Liver (tissue), 9 donors: Measurements from ENCODE around the gene TRPM1. TPM values are rescaled to one million over a fixed set of nuclear protein-coding genes. Genes with fewer than 3 reads are reported as not detected.

ENCODE experiments used
- DNase-seq: peaks from one replicate; pipeline ENCODE4 v3.0.0-alpha.2; 2017; ENCODE audit warnings: low spot score
- H3K27ac ChIP-seq, 2 donors: one replicate each; pipeline ENCODE4 v1.7.0; 2013; ENCODE audit warnings: inconsistent platforms in 2 of 2, low read length in 2 of 2, control low read depth in 1 of 2, low read depth in 1 of 2, mild to moderate bottlenecking in 1 of 2
- H3K27me3 ChIP-seq, 4 donors: one replicate each; pipeline versions ENCODE4 v1.6.1 to v1.7.0; 2013; ENCODE audit warnings: low read length in 3 of 4, inconsistent platforms in 1 of 4, mild to moderate bottlenecking in 1 of 4, moderate library complexity in 1 of 4; ENCODE audit not compliant: control insufficient read depth in 4 of 4, insufficient read depth in 4 of 4
- H3K36me3 ChIP-seq, 4 donors: one replicate each; pipeline versions ENCODE4 v1.6.1 to v1.7.0; 2013; ENCODE audit warnings: low read length in 3 of 4, mild to moderate bottlenecking in 3 of 4, low read depth in 1 of 4, moderate library complexity in 1 of 4; ENCODE audit not compliant: control insufficient read depth in 4 of 4, insufficient read depth in 3 of 4
- H3K4me1 ChIP-seq, 4 donors: one replicate each; pipeline versions ENCODE4 v1.6.1 to v1.7.0; 2013; ENCODE audit warnings: low read length in 3 of 4, mild to moderate bottlenecking in 3 of 4, moderate library complexity in 1 of 4; ENCODE audit not compliant: control insufficient read depth in 4 of 4, insufficient read depth in 4 of 4
- H3K4me3 ChIP-seq, 3 donors: one replicate each; pipeline versions ENCODE4 v1.6.1 to v1.7.0; 2013; ENCODE audit warnings: low read length in 3 of 3, control low read depth in 1 of 3, low read depth in 1 of 3, mild to moderate bottlenecking in 1 of 3
- H3K9ac ChIP-seq, 2 donors: one replicate each; pipeline ENCODE4 v1.7.0; 2013; ENCODE audit warnings: low read length in 2 of 2, mild to moderate bottlenecking in 2 of 2, moderate library complexity in 2 of 2, control low read depth in 1 of 2, low read depth in 1 of 2
- H3K9me3 ChIP-seq, 4 donors: one replicate each; pipeline versions ENCODE4 v1.6.1 to v1.7.0; 2013; ENCODE audit warnings: low read length in 3 of 4; ENCODE audit not compliant: control insufficient read depth in 4 of 4
- EGR1 ChIP-seq, 2 donors: IDR thresholded peaks; 2 replicates each; pipeline ENCODE4 v1.6.1; 2016 to 2018; ENCODE audit warnings: antibody characterized with exemption in 2 of 2, low read depth in 2 of 2
- FOXA1 ChIP-seq: IDR thresholded peaks from 2 replicates; pipeline ENCODE4 v1.6.1; 2016; ENCODE audit warnings: antibody characterized with exemption
- FOXA2 ChIP-seq: IDR thresholded peaks from 2 replicates; pipeline ENCODE4 v1.6.1; 2016; ENCODE audit warnings: antibody characterized with exemption
- GABPA ChIP-seq, 2 donors: IDR thresholded peaks in 1 of 2; conservative IDR thresholded peaks in 1 of 2; 2 replicates each; pipeline ENCODE4 v1.6.1; 2016; ENCODE audit warnings: antibody characterized with exemption in 2 of 2, mild to moderate bottlenecking in 1 of 2, moderate library complexity in 1 of 2
- HNF4A ChIP-seq, 2 donors: conservative IDR thresholded peaks; 2 replicates each; pipeline ENCODE4 v1.6.1; 2016; ENCODE audit warnings: antibody characterized with exemption in 2 of 2, mild to moderate bottlenecking in 2 of 2
- HNF4G ChIP-seq: IDR thresholded peaks from 2 replicates; pipeline ENCODE4 v1.6.1; 2016; ENCODE audit warnings: antibody characterized with exemption
- JUND ChIP-seq, 2 donors: IDR thresholded peaks; 2 replicates each; pipeline ENCODE4 v1.6.1; 2016; ENCODE audit warnings: antibody characterized with exemption in 2 of 2
- NR2F2 ChIP-seq: IDR thresholded peaks from 2 replicates; pipeline ENCODE4 v1.6.1; 2016; ENCODE audit warnings: antibody characterized with exemption
- RAD21 ChIP-seq, 2 donors: IDR thresholded peaks; 2 replicates each; pipeline ENCODE4 v1.6.1; 2016; ENCODE audit warnings: antibody characterized with exemption in 2 of 2, mild to moderate bottlenecking in 2 of 2
- RXRA ChIP-seq, 2 donors: IDR thresholded peaks; 2 replicates each; pipeline ENCODE4 v1.6.1; 2017 to 2018; ENCODE audit warnings: antibody characterized with exemption in 2 of 2, mild to moderate bottlenecking in 1 of 2
- SP1 ChIP-seq: IDR thresholded peaks from 2 replicates; pipeline ENCODE4 v1.6.1; 2018; ENCODE audit warnings: antibody characterized with exemption, mild to moderate bottlenecking
- TAF1 ChIP-seq: conservative IDR thresholded peaks from 2 replicates; pipeline ENCODE4 v1.6.1; 2016; ENCODE audit warnings: antibody characterized with exemption, mild to moderate bottlenecking
- YY1 ChIP-seq: IDR thresholded peaks from 2 replicates; pipeline ENCODE4 v1.6.1; 2016; ENCODE audit warnings: antibody characterized with exemption, mild to moderate bottlenecking
- WGBS: extraction: QIAGEN DNeasy Blood & Tissue Kit; methylation state at CpG from one replicate; pipeline ENCODE4 v1.1.7; 2013; 5-methylcytosine and 5-hydroxymethylcytosine counted together
- polyA plus RNA-seq, 2 donors: library from polyadenylated mRNA; stranded (reverse) in 1 of 2; unstranded in 1 of 2; fragments of 200-250 nt in 1 of 2; fragments of >200 nt in 1 of 2; fragmentation: Nextera tagmentation in 1 of 2; extraction: Ambion mirVana in 1 of 2; gene quantifications; one replicate each; pipeline versions ENCODE4 v1.2.1 to v1.2.3, GENCODE V29; 2013 to 2015
- total RNA-seq, 2 donors: library from RNA; depleted of rRNA; stranded (reverse); fragments of >200 nt; gene quantifications; one replicate each; pipeline ENCODE4 v1.2.3, GENCODE V29; 2014
- TF ChIP-seq, protein P1 (sequence below): IDR thresholded peaks from 2 replicates; pipeline ENCODE4 v1.6.1; 2016; ENCODE audit warnings: antibody characterized with exemption
- TF ChIP-seq, protein P2 (sequence below): IDR thresholded peaks from 2 replicates; pipeline ENCODE4 v1.6.1; 2016; ENCODE audit warnings: antibody characterized with exemption
- TF ChIP-seq, protein P3 (sequence below): fragments of 150-350 bp; IDR thresholded peaks from 2 replicates; pipeline ENCODE4 v1.5.1; 2017; ENCODE audit warnings: improper control_type of control experiment, low read depth, low read length; ENCODE audit not compliant: missing input control
- TF ChIP-seq, protein P4 (sequence below): IDR thresholded peaks from 2 replicates; pipeline ENCODE4 v1.6.1; 2016; ENCODE audit warnings: antibody characterized with exemption, mild to moderate bottlenecking
- TF ChIP-seq, protein P5 (sequence below): IDR thresholded peaks from 2 replicates; pipeline ENCODE4 v1.6.1; 2016; ENCODE audit warnings: antibody characterized with exemption
- donor health status: healthy.
- donor health status: healthy.
- donor health status: healthy.
- donor health status: healthy.
- donor health status: healthy.

TRPM1 gene
- total and polyA plus RNA-seq, 4 donors, result not detected

DNA sequence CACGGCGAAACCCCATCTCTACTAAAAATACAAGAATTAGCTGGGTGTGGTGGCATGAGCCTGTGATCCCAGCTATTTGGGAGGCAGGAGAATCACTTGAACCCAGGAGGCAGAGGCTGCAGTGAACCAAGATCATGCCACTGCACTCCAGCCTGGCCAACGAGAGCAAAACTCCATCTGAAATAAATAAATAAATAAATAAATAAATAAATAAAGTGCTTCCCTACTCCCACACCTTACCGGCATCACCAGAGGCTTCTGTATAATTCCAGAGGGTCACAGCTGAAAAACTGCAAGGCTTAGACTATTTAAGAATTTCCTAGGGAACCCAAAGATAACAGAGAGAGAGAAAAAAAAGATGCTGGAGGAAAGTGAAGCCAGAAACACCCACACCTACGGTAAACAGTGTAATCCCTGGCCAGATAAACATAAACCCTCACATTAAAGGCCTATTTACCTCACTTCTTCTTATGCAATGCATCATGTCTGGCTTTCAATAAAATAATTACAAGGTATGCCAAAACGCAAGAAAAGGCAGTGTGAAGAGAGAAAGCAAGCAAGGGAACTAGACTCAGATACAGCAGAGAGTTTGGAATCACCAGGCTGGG lies 15.0 kb upstream of the TRPM1 start:
- H3K9me3 ChIP-seq, result peaks cover 0 to 4% (median 0%) of the 10 kb centered on the region in 4 donors

DNA sequence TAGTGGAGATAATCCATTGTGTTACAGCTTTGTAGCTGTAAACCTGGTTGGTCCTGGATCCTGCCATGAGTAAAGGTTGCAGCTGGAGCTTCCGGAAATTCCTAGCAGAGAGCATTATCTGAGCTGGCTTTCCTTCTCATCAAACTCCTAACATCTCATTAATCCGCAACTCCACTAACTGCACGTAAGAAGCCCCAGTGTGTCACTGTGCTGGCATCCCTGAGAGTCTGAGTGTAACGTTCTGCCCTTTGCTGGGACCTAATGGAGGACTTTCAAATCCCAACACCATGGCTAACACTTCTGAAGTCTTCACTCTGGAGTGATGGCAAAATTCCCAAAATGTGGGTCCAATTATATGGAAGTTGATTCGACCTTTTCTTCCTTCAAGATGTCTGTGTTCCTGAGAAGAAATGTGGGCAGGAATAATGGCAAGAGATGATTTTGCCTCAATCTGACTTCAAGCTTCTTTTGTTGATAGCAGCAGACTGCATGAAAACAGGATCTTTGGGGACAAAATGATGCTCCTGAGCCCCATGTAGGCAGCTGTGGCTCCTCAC lies 9.6 kb upstream of the TRPM1 start:
- no peak overlapping the region for H3K4me3 ChIP-seq
- no peaks in the 10 kb centered on the region for H3K27me3 ChIP-seq
- 86% methylated on average over 5 of the region's 5 CpGs for WGBS
- H3K9me3 ChIP-seq, result peaks cover 0 to 4% (median 0%) of the 10 kb centered on the region in 4 donors
- no peak overlapping the region for H3K9ac ChIP-seq
- H3K36me3 ChIP-seq, result no peaks in the 10 kb centered on the region
- H3K4me1 ChIP-seq, result no peaks in the 10 kb centered on the region
- TF ChIP-seq RAD21 (IDR thresholded peaks at IDR 0.05) (no peak), EGR1 (IDR thresholded peaks at IDR 0.05; ENCODE audit: low read depth in 2 of 2) (no peak), TAF1 (no peak), JUND (IDR thresholded peaks at IDR 0.05) (no peak), FOXA2 (no peak), RXRA (IDR thresholded peaks at IDR 0.05) (no peak), HNF4A (conservative IDR thresholded peaks at IDR 0.05) (no peak), FOXA1 (no peak), YY1 (no peak), GABPA (IDR thresholded peaks at IDR 0.05 in 1 of 2, conservative IDR thresholded peaks at IDR 0.05 in 1 of 2) (no peak), HNF4G (no peak), NR2F2 (no peak), SP1 (no peak)
- TF ChIP-seq, protein P1, sequence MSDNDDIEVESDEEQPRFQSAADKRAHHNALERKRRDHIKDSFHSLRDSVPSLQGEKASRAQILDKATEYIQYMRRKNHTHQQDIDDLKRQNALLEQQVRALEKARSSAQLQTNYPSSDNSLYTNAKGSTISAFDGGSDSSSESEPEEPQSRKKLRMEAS, result no peak
- TF ChIP-seq, protein P2, sequence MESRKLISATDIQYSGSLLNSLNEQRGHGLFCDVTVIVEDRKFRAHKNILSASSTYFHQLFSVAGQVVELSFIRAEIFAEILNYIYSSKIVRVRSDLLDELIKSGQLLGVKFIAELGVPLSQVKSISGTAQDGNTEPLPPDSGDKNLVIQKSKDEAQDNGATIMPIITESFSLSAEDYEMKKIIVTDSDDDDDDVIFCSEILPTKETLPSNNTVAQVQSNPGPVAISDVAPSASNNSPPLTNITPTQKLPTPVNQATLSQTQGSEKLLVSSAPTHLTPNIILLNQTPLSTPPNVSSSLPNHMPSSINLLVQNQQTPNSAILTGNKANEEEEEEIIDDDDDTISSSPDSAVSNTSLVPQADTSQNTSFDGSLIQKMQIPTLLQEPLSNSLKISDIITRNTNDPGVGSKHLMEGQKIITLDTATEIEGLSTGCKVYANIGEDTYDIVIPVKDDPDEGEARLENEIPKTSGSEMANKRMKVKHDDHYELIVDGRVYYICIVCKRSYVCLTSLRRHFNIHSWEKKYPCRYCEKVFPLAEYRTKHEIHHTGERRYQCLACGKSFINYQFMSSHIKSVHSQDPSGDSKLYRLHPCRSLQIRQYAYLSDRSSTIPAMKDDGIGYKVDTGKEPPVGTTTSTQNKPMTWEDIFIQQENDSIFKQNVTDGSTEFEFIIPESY, result no peak
- TF ChIP-seq, protein P3, sequence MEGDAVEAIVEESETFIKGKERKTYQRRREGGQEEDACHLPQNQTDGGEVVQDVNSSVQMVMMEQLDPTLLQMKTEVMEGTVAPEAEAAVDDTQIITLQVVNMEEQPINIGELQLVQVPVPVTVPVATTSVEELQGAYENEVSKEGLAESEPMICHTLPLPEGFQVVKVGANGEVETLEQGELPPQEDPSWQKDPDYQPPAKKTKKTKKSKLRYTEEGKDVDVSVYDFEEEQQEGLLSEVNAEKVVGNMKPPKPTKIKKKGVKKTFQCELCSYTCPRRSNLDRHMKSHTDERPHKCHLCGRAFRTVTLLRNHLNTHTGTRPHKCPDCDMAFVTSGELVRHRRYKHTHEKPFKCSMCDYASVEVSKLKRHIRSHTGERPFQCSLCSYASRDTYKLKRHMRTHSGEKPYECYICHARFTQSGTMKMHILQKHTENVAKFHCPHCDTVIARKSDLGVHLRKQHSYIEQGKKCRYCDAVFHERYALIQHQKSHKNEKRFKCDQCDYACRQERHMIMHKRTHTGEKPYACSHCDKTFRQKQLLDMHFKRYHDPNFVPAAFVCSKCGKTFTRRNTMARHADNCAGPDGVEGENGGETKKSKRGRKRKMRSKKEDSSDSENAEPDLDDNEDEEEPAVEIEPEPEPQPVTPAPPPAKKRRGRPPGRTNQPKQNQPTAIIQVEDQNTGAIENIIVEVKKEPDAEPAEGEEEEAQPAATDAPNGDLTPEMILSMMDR, result no peak
- TF ChIP-seq, protein P4, sequence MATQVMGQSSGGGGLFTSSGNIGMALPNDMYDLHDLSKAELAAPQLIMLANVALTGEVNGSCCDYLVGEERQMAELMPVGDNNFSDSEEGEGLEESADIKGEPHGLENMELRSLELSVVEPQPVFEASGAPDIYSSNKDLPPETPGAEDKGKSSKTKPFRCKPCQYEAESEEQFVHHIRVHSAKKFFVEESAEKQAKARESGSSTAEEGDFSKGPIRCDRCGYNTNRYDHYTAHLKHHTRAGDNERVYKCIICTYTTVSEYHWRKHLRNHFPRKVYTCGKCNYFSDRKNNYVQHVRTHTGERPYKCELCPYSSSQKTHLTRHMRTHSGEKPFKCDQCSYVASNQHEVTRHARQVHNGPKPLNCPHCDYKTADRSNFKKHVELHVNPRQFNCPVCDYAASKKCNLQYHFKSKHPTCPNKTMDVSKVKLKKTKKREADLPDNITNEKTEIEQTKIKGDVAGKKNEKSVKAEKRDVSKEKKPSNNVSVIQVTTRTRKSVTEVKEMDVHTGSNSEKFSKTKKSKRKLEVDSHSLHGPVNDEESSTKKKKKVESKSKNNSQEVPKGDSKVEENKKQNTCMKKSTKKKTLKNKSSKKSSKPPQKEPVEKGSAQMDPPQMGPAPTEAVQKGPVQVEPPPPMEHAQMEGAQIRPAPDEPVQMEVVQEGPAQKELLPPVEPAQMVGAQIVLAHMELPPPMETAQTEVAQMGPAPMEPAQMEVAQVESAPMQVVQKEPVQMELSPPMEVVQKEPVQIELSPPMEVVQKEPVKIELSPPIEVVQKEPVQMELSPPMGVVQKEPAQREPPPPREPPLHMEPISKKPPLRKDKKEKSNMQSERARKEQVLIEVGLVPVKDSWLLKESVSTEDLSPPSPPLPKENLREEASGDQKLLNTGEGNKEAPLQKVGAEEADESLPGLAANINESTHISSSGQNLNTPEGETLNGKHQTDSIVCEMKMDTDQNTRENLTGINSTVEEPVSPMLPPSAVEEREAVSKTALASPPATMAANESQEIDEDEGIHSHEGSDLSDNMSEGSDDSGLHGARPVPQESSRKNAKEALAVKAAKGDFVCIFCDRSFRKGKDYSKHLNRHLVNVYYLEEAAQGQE, result no peak
- TF ChIP-seq, protein P5, sequence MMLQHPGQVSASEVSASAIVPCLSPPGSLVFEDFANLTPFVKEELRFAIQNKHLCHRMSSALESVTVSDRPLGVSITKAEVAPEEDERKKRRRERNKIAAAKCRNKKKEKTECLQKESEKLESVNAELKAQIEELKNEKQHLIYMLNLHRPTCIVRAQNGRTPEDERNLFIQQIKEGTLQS, result no peak
- no peak overlapping the region for H3K27ac ChIP-seq
- no peak for DNase-seq

More for the DNA sequence above, 15.0 kb upstream of the TRPM1 start:
- H3K36me3 ChIP-seq, result no peaks in the 10 kb centered on the region
- WGBS, result 86% methylated on average over 6 of the region's 6 CpGs
- TF ChIP-seq TAF1, result no peak
- no peaks in the 10 kb centered on the region for H3K4me1 ChIP-seq
- H3K27me3 ChIP-seq, result no peaks in the 10 kb centered on the region
- no peak for DNase-seq
- no peak overlapping the region for H3K9ac ChIP-seq
- H3K27ac ChIP-seq, result no peak overlapping the region
- H3K4me3 ChIP-seq, result no peak overlapping the region
